ENCODE data around the gene ANKRD7.

DNA sequence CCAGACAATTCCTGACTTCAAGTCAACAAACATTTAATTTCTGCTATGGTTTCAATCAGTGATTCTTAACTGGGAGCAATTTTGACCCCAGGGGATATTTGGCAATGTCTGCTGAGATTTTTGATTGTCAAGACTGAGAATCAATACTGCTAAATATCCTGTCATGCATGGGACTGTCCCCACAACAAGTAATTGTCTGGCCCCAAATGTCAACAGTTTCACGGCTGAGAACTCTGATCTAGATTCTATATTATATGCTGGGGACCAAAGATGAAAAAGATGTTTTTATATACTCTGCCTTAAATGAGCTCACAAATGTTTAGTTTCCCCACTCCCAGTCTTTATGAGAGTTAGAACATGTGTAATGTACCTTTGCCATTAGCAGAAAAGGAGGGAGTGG is 19.2 kb downstream of the ANKRD7 start:
- TF ChIP-seq CTCF (conservative IDR thresholded peaks at IDR 0.05; ENCODE audit: low read depth, low read length): no peak
- TF ChIP-seq EZH2phosphoT487 (IDR thresholded peaks at IDR 0.05; ENCODE audit: borderline replicate concordance, low read length): no peak
